IMR-90 (cell line): Measurements from ENCODE around the gene RPS27.

ENCODE experiments used
- CEBPB ChIP-seq: IDR thresholded peaks from 2 replicates; pipeline ENCODE4 v1.6.1; 2012; ENCODE audit warnings: low read depth, low read length, improper control_type of control experiment
- CTCF ChIP-seq: conservative IDR thresholded peaks from 2 replicates; pipeline ENCODE4 v1.5.1; 2012; ENCODE audit warnings: mild to moderate bottlenecking, low read depth, low read length, improper control_type of control experiment
- MAFK ChIP-seq: IDR thresholded peaks from 2 replicates; pipeline ENCODE4 v1.6.1; 2012; ENCODE audit warnings: low read depth, low read length, improper control_type of control experiment
- RAD21 ChIP-seq: IDR thresholded peaks from 2 replicates; pipeline ENCODE4 v1.6.1; 2012; ENCODE audit warnings: low read length, improper control_type of control experiment

DNA sequence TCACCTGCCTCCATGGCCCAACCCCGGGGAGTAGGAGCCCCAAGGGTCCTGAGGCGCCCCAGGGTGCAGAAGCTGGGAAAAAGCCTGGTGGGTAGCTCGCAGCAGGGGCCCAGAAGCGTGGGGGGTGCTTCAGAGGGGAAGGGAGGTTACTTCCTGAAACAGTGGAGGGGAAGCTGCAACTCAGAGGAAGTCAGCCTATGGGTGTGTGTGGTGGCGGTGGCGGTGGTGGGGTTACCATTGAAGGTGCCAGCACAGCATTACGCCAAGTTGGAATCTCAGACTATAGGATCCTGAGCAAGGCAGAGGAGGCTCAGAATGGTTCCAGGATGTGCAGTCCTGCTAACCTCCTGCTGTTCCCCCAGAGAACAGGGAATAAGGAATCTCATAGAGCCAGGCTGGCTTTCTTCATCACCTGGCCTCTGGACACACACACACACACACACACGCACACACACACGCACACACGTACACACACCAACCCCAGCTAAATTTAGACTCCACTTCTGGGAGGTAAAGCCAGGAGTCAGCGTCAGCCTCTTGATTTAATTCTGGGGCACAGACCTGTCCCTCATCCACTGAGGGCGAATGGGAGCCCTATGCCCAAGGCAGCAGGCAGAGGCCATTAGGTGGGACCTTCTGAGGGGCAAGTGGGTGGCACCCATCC is 45.3 kb upstream of the RPS27 start:
- no peak for TF ChIP-seq CTCF
- no peak for TF ChIP-seq RAD21
- no peak for TF ChIP-seq MAFK
- TF ChIP-seq CEBPB: no peak
